Osteoblast (primary cell): Measurements from ENCODE around the gene CBR3. TPM values are rescaled to one million over a fixed set of nuclear protein-coding genes. Genes with fewer than 3 reads are reported as not detected.

ENCODE experiments used
- DNase-seq: peaks from one replicate; pipeline ENCODE4 v3.0.0; 2011; ENCODE audit warnings: low spot score, mixed read lengths; ENCODE audit not compliant: insufficient read length; ENCODE audit errors: missing footprints
- H2AFZ ChIP-seq: 2 replicates; pipeline ENCODE4 v1.6.0; 2011; ENCODE audit warnings: mild to moderate bottlenecking, low read length
- H3K27ac ChIP-seq: 2 replicates; pipeline ENCODE4 v1.5.1; 2011; ENCODE audit warnings: mild to moderate bottlenecking, low read depth, low read length, moderate library complexity
- H3K27me3 ChIP-seq: 2 replicates; pipeline ENCODE4 v1.6.0; 2012; ENCODE audit warnings: mild to moderate bottlenecking, control low read depth, inconsistent platforms, low read length, moderate library complexity; ENCODE audit not compliant: insufficient read depth
- H3K36me3 ChIP-seq: 2 replicates; pipeline ENCODE4 v1.5.1; 2011; ENCODE audit warnings: mild to moderate bottlenecking, low read length, control low read depth, moderate library complexity; ENCODE audit not compliant: insufficient read depth
- H3K4me1 ChIP-seq: 2 replicates; pipeline ENCODE4 v1.5.1; 2011; ENCODE audit warnings: mild to moderate bottlenecking, low read length, control low read depth, moderate library complexity; ENCODE audit not compliant: insufficient read depth
- H3K4me2 ChIP-seq: 2 replicates; pipeline ENCODE4 v1.6.0; 2011; ENCODE audit warnings: mild to moderate bottlenecking, low read length; ENCODE audit not compliant: insufficient read depth
- H3K4me3 ChIP-seq: fragments of 200-600 bp; sonication (generic); 3 replicates; pipeline ENCODE4 v1.5.1; 2012; ENCODE audit warnings: mild to moderate bottlenecking, low read length, inconsistent platforms; ENCODE audit not compliant: insufficient read depth
- H3K79me2 ChIP-seq: 2 replicates; pipeline ENCODE4 v1.6.0; 2012; ENCODE audit warnings: mild to moderate bottlenecking, low read length, control low read depth, inconsistent platforms; ENCODE audit not compliant: insufficient read depth
- H3K9me3 ChIP-seq: 2 replicates; pipeline ENCODE4 v1.5.1; 2011; ENCODE audit warnings: low read depth, low read length, control low read depth
- H4K20me1 ChIP-seq: 2 replicates; pipeline ENCODE4 v1.6.0; 2012; ENCODE audit warnings: mild to moderate bottlenecking, low read length, control low read depth; ENCODE audit not compliant: insufficient read depth
- CTCF ChIP-seq: IDR thresholded peaks from 2 replicates; pipeline ENCODE4 v1.5.1; 2011; ENCODE audit warnings: mild to moderate bottlenecking, low read depth, low read length, moderate library complexity; ENCODE audit errors: extremely low read depth
- total RNA-seq: library from RNA; depleted of rRNA; stranded (reverse); fragments of >200 nt; gene quantifications from 2 replicates; pipeline ENCODE4 v1.2.3, GENCODE V29; 2012

The CBR3 gene
- total RNA-seq, 1 donor = 17.4 TPM

- Histone ChIP-seq H3K4me3 (peak overlapping the region; percentile 87), H3K36me3 (no peaks in the 10 kb centered on the region), H2AFZ (peak overlapping the region; percentile 93), H3K9me3 (no peaks in the 10 kb centered on the region), H3K4me1 (peaks cover 8% of the 10 kb centered on the region), H3K4me2 (peak overlapping the region; percentile 94), H4K20me1 (no peaks in the 10 kb centered on the region), H3K27me3 (no peaks in the 10 kb centered on the region), H3K27ac (no peak overlapping the region), H3K79me2 (peaks cover 28% of the 10 kb centered on the region)
- no peak for DNase-seq
- no peak for TF ChIP-seq CTCF
Measured at GRCh38 chr21:36155603-36156338, 20.9 kb downstream of the CBR3 start.

GRCh38 chr21:36156339-36156814, 21.5 kb downstream of the CBR3 start:
- Histone ChIP-seq H4K20me1 (peaks cover 1% of the 10 kb centered on the region), H3K79me2 (peaks cover 31% of the 10 kb centered on the region), H2AFZ (peak overlapping the region; percentile 93), H3K4me1 (peaks cover 8% of the 10 kb centered on the region), H3K4me2 (peak overlapping the region; percentile 94), H3K4me3 (peak overlapping the region; percentile 88), H3K27ac (no peak overlapping the region), H3K36me3 (no peaks in the 10 kb centered on the region), H3K27me3 (no peaks in the 10 kb centered on the region), H3K9me3 (no peaks in the 10 kb centered on the region)
- DNase-seq = peak; percentile 99
- no peak for TF ChIP-seq CTCF

GRCh38 chr21:36156815-36157670, 22.2 kb downstream of the CBR3 start, which contains the start of gene DOP1B:
DOP1B (plus strand) TSS chr21:36156824; CDS start chr21:36164734, 7,910 bp downstream.
- H4K20me1 ChIP-seq = peaks cover 6% of the 10 kb centered on the region
- H3K4me2 ChIP-seq = peak within 1 kb of the TSS; percentile 94
- peak within 1 kb of the TSS; percentile 93 for H2AFZ ChIP-seq
- H3K79me2 ChIP-seq = peaks cover 38% of the 10 kb centered on the region
- TF ChIP-seq CTCF = no peak
- peaks cover 8% of the 10 kb centered on the region for H3K4me1 ChIP-seq
- no peaks in the 10 kb centered on the region for H3K36me3 ChIP-seq
- no peaks in the 10 kb centered on the region for H3K9me3 ChIP-seq
- peak within 1 kb of the TSS; percentile 88 for H3K4me3 ChIP-seq
- no peak within 1 kb of the TSS for H3K27ac ChIP-seq
- DNase-seq = peak; percentile 88
- no peaks in the 10 kb centered on the region for H3K27me3 ChIP-seq
